Measurements from ENCODE around the gene SLC16A1.

- TF ChIP-seq CTCF (IDR thresholded peaks at IDR 0.05) (no peak), POLR2AphosphoS5 (IDR thresholded peaks at IDR 0.05) (no peak), POLR2A (IDR thresholded peaks at IDR 0.05) (no peak)
These were observed 83.4 kb downstream of the SLC16A1 start for GRCh38 chr1:112872551-112872962.

All from gastroesophageal sphincter (tissue), 3 donors.